IgD-negative memory B cell (primary cell): ENCODE measurements around the gene MYO15B. TPM values are rescaled to one million over a fixed set of nuclear protein-coding genes. Genes with fewer than 3 reads are reported as not detected.

ENCODE experiments used
- H3K27ac Mint-ChIP-seq, 3 donors: one replicate each; pipeline ENCODE4 v1.8.0; 2020 to 2022; ENCODE audit warnings: mild to moderate bottlenecking in 3 of 3, mixed read lengths in 3 of 3, moderate library complexity in 1 of 3
- H3K27me3 Mint-ChIP-seq: one replicate; pipeline ENCODE4 v1.8.0; 2021; ENCODE audit warnings: mixed read lengths
- H3K36me3 Mint-ChIP-seq: one replicate; pipeline ENCODE4 v1.8.0; 2020; ENCODE audit warnings: mild to moderate bottlenecking, mixed read lengths
- H3K4me1 Mint-ChIP-seq, 3 donors: one replicate each; pipeline ENCODE4 v1.8.0; 2020 to 2022; ENCODE audit warnings: mixed read lengths in 3 of 3, mild to moderate bottlenecking in 1 of 3
- H3K4me3 Mint-ChIP-seq, 4 donors: one replicate each; pipeline ENCODE4 v1.8.0; 2020 to 2022; ENCODE audit warnings: mild to moderate bottlenecking in 4 of 4, mixed read lengths in 4 of 4, moderate library complexity in 3 of 4
- H3K9me3 Mint-ChIP-seq, 3 donors: one replicate each; pipeline ENCODE4 v1.8.0; 2020 to 2021; ENCODE audit warnings: mixed read lengths in 3 of 3, mild to moderate bottlenecking in 1 of 3
- polyA plus RNA-seq: library from polyadenylated mRNA; unstranded; fragments of 300-500 nt; fragmentation: Illumina TruSeq; gene quantifications from one replicate; pipeline ENCODE4 v1.2.3, GENCODE V29; 2021

MYO15B gene
- polyA plus RNA-seq, result 2.4 TPM

GRCh38 chr17:75587675-75588595 is at the start of gene MYO15B:
MYO15B (plus strand) TSS chr17:75587800; CDS start chr17:75588058, 258 bp downstream.
- Mint-ChIP-seq H3K4me3 (peak within 1 kb of the TSS; percentile 72 to 94 (median 84)), H3K27me3 (no peaks in the 10 kb centered on the region), H3K9me3 (no peaks in the 10 kb centered on the region), H3K36me3 (no peaks in the 10 kb centered on the region), H3K4me1 (peaks cover 5 to 10% (median 9%) of the 10 kb centered on the region in 3 donors), H3K27ac (peak within 1 kb of the TSS; percentile 46 to 65 (median 50))

GRCh38 chr17:75539967-75540729 is 47.5 kb upstream of the MYO15B start:
- Mint-ChIP-seq H3K27ac (peak overlapping the region in 1 of 3 donors; percentile 57), H3K4me1 (peaks cover 0 to 4% (median 3%) of the 10 kb centered on the region in 3 donors)

GRCh38 chr17:75540923-75541503 is 46.6 kb upstream of the MYO15B start:
- peaks cover 4% of the 10 kb centered on the region for H3K36me3 Mint-ChIP-seq
- H3K27ac Mint-ChIP-seq, result peak overlapping the region in 2 of 3 donors; percentile 53 to 57
- H3K4me3 Mint-ChIP-seq, result peak overlapping the region in 1 of 4 donors; percentile 41
- H3K9me3 Mint-ChIP-seq, result no peaks in the 10 kb centered on the region
- peaks cover 0 to 3% (median 0%) of the 10 kb centered on the region in 3 donors for H3K4me1 Mint-ChIP-seq
- H3K27me3 Mint-ChIP-seq, result no peaks in the 10 kb centered on the region

More at GRCh38 chr17:75539967-75540729, 47.5 kb upstream of the MYO15B start:
- peaks cover 4% of the 10 kb centered on the region for H3K36me3 Mint-ChIP-seq
- no peak overlapping the region for H3K4me3 Mint-ChIP-seq
- H3K27me3 Mint-ChIP-seq, result no peaks in the 10 kb centered on the region
- no peaks in the 10 kb centered on the region for H3K9me3 Mint-ChIP-seq

- Mint-ChIP-seq H3K27me3 (no peaks in the 10 kb centered on the region), H3K4me1 (peaks cover 0 to 3% (median 0%) of the 10 kb centered on the region in 3 donors), H3K9me3 (no peaks in the 10 kb centered on the region), H3K4me3 (no peak overlapping the region), H3K27ac (no peak overlapping the region), H3K36me3 (peaks cover 4% of the 10 kb centered on the region)
Observed at GRCh38 chr17:75542229-75542628, 45.4 kb upstream of the MYO15B start.

GRCh38 chr17:75542728-75543336 is 44.8 kb upstream of the MYO15B start:
- no peak overlapping the region for H3K27ac Mint-ChIP-seq
- no peaks in the 10 kb centered on the region for H3K27me3 Mint-ChIP-seq
- peaks cover 0 to 3% (median 0%) of the 10 kb centered on the region in 3 donors for H3K4me1 Mint-ChIP-seq
- no peaks in the 10 kb centered on the region for H3K9me3 Mint-ChIP-seq
- no peak overlapping the region for H3K4me3 Mint-ChIP-seq
- H3K36me3 Mint-ChIP-seq, result peaks cover 4% of the 10 kb centered on the region

- H3K27ac Mint-ChIP-seq, result no peak overlapping the region
- peaks cover 1 to 4% (median 4%) of the 10 kb centered on the region in 3 donors for H3K4me1 Mint-ChIP-seq
- H3K36me3 Mint-ChIP-seq, result peaks cover 4% of the 10 kb centered on the region
- H3K27me3 Mint-ChIP-seq, result no peaks in the 10 kb centered on the region
- H3K9me3 Mint-ChIP-seq, result no peaks in the 10 kb centered on the region
- no peak overlapping the region for H3K4me3 Mint-ChIP-seq
Observed at GRCh38 chr17:75544250-75544649, 43.4 kb upstream of the MYO15B start.

GRCh38 chr17:75546181-75546580 is 41.4 kb upstream of the MYO15B start:
- H3K4me3 Mint-ChIP-seq, result no peak overlapping the region
- H3K4me1 Mint-ChIP-seq, result peaks cover 1 to 4% (median 4%) of the 10 kb centered on the region in 3 donors
- peaks cover 7% of the 10 kb centered on the region for H3K36me3 Mint-ChIP-seq
- H3K27ac Mint-ChIP-seq, result no peak overlapping the region
- no peaks in the 10 kb centered on the region for H3K27me3 Mint-ChIP-seq
- H3K9me3 Mint-ChIP-seq, result no peaks in the 10 kb centered on the region

- H3K36me3 Mint-ChIP-seq, result peaks cover 7% of the 10 kb centered on the region
- peaks cover 1 to 4% (median 4%) of the 10 kb centered on the region in 3 donors for H3K4me1 Mint-ChIP-seq
- H3K27me3 Mint-ChIP-seq, result no peaks in the 10 kb centered on the region
- no peak overlapping the region for H3K27ac Mint-ChIP-seq
- H3K4me3 Mint-ChIP-seq, result no peak overlapping the region
- no peaks in the 10 kb centered on the region for H3K9me3 Mint-ChIP-seq
Observed at GRCh38 chr17:75547091-75547490, 40.5 kb upstream of the MYO15B start.

GRCh38 chr17:75548813-75549212 is 38.8 kb upstream of the MYO15B start:
- peak overlapping the region; percentile 23 to 78 (median 60) for H3K27ac Mint-ChIP-seq

GRCh38 chr17:75549246-75550138 is 38.1 kb upstream of the MYO15B start:
- Mint-ChIP-seq H3K27ac (peak overlapping the region in 2 of 3 donors; percentile 60 to 78), H3K36me3 (peaks cover 4% of the 10 kb centered on the region), H3K4me1 (peaks cover 1 to 4% (median 4%) of the 10 kb centered on the region in 3 donors), H3K9me3 (no peaks in the 10 kb centered on the region), H3K4me3 (peak overlapping the region in 1 of 4 donors; percentile 45), H3K27me3 (no peaks in the 10 kb centered on the region)

More at GRCh38 chr17:75548813-75549212, 38.8 kb upstream of the MYO15B start:
- Mint-ChIP-seq H3K27me3 (no peaks in the 10 kb centered on the region), H3K9me3 (no peaks in the 10 kb centered on the region), H3K4me1 (peaks cover 1 to 4% (median 4%) of the 10 kb centered on the region in 3 donors), H3K36me3 (peaks cover 7% of the 10 kb centered on the region), H3K4me3 (peak overlapping the region in 1 of 4 donors; percentile 45)

- no peak overlapping the region for H3K27ac Mint-ChIP-seq
- peaks cover 4% of the 10 kb centered on the region for H3K36me3 Mint-ChIP-seq
- H3K4me1 Mint-ChIP-seq, result peaks cover 1 to 4% (median 4%) of the 10 kb centered on the region in 3 donors
- no peaks in the 10 kb centered on the region for H3K27me3 Mint-ChIP-seq
- no peak overlapping the region for H3K4me3 Mint-ChIP-seq
- no peaks in the 10 kb centered on the region for H3K9me3 Mint-ChIP-seq
Observed at GRCh38 chr17:75550139-75550465, 37.5 kb upstream of the MYO15B start.

GRCh38 chr17:75551266-75551665 is 36.3 kb upstream of the MYO15B start:
- no peak overlapping the region for H3K27ac Mint-ChIP-seq
- peaks cover 1 to 4% (median 4%) of the 10 kb centered on the region in 3 donors for H3K4me1 Mint-ChIP-seq
- peaks cover 4% of the 10 kb centered on the region for H3K36me3 Mint-ChIP-seq
- H3K4me3 Mint-ChIP-seq, result no peak overlapping the region
- no peaks in the 10 kb centered on the region for H3K27me3 Mint-ChIP-seq
- H3K9me3 Mint-ChIP-seq, result no peaks in the 10 kb centered on the region

GRCh38 chr17:75552425-75553294 is 34.9 kb upstream of the MYO15B start:
- Mint-ChIP-seq H3K27me3 (no peaks in the 10 kb centered on the region), H3K9me3 (no peaks in the 10 kb centered on the region), H3K36me3 (peaks cover 4% of the 10 kb centered on the region), H3K27ac (no peak overlapping the region), H3K4me1 (peaks cover 1 to 4% (median 4%) of the 10 kb centered on the region in 3 donors), H3K4me3 (no peak overlapping the region)
